ENCODE measurements around the gene ULK1.
"Not testable (repeated sequence)": the region's sequence is repeated elsewhere in the genome, so short reads cannot be mapped to it uniquely, and the experiment has no call there.

Gene ULK1

GRCh38 chr12:131943389-131943788, 49.0 kb downstream of the ULK1 start:
- no peak for DNase-seq (ENCODE audit: low read depth)

GRCh38 chr12:131943876-131944275, 49.5 kb downstream of the ULK1 start:
- DNase-seq (ENCODE audit: low read depth): no peak

- no peak for DNase-seq (ENCODE audit: low read depth)
Measured at GRCh38 chr12:131944601-131945251, 50.3 kb downstream of the ULK1 start.

- no peak for DNase-seq (ENCODE audit: low read depth)
Measured at GRCh38 chr12:131946757-131947156, 52.3 kb downstream of the ULK1 start.

GRCh38 chr12:131947482-131948027, 53.1 kb downstream of the ULK1 start:
- DNase-seq (ENCODE audit: low read depth): no peak

- DNase-seq (ENCODE audit: low read depth): no peak
Measured at GRCh38 chr12:131948166-131948712, 53.8 kb downstream of the ULK1 start.

GRCh38 chr12:131948713-131949430, 54.5 kb downstream of the ULK1 start:
- not testable (repeated sequence) for DNase-seq (ENCODE audit: low read depth)

GRCh38 chr12:131949431-131950181, 55.2 kb downstream of the ULK1 start, which contains the start of gene EP400:
TSS of gene EP400 (plus strand) at chr12:131949942. CDS start at chr12:131960620, 10,678 bp downstream.
- DNase-seq (ENCODE audit: low read depth): peak; percentile 96

- peak; percentile 31 for DNase-seq (ENCODE audit: low read depth)
Measured at GRCh38 chr12:131950182-131950913, 55.9 kb downstream of the ULK1 start.

GRCh38 chr12:131953810-131954209, 59.4 kb downstream of the ULK1 start:
- not testable (repeated sequence) for DNase-seq (ENCODE audit: low read depth)

GRCh38 chr12:131954460-131954859, 60.0 kb downstream of the ULK1 start:
- DNase-seq (ENCODE audit: low read depth): not testable (repeated sequence)

- no peak for DNase-seq (ENCODE audit: low read depth)
Measured at GRCh38 chr12:131959116-131959515, 64.7 kb downstream of the ULK1 start.

- no peak for DNase-seq (ENCODE audit: low read depth)
Measured at GRCh38 chr12:131959641-131960589, 65.5 kb downstream of the ULK1 start.

- DNase-seq (ENCODE audit: low read depth): not testable (repeated sequence)
Measured at GRCh38 chr12:131960590-131961325, 66.3 kb downstream of the ULK1 start.

GRCh38 chr12:131961328-131961727, 66.9 kb downstream of the ULK1 start:
- not testable (repeated sequence) for DNase-seq (ENCODE audit: low read depth)

- no peak for DNase-seq (ENCODE audit: low read depth)
Measured at GRCh38 chr12:131962069-131962468, 67.6 kb downstream of the ULK1 start.

- no peak for DNase-seq (ENCODE audit: low read depth)
Measured at GRCh38 chr12:131963381-131963780, 69.0 kb downstream of the ULK1 start.

GRCh38 chr12:131965073-131965472, 70.7 kb downstream of the ULK1 start:
- DNase-seq (ENCODE audit: low read depth): no peak

GRCh38 chr12:131971226-131971625, 76.8 kb downstream of the ULK1 start:
- no peak for DNase-seq (ENCODE audit: low read depth)

All from activated T-cell treated with anti-CD3 and anti-CD28 coated beads for 48 hours (primary cell).